BLaER1 (cell line): ENCODE measurements around the gene CBX8.

Experiments used
- H3K27ac ChIP-seq: shearing (Covaris generic); formaldehyde crosslinking; 2 replicates; pipeline ENCODE4 v1.8.1; 2022
- H3K27me3 ChIP-seq: shearing (Covaris generic); formaldehyde crosslinking; 2 replicates; pipeline ENCODE4 v1.8.1; 2022
- H3K36me3 ChIP-seq: shearing (Covaris generic); formaldehyde crosslinking; 2 replicates; pipeline ENCODE4 v1.8.1; 2022
- H3K4me1 ChIP-seq: shearing (Covaris generic); formaldehyde crosslinking; 2 replicates; pipeline ENCODE4 v1.8.1; 2022
- H3K4me2 ChIP-seq: shearing (Covaris generic); formaldehyde crosslinking; 2 replicates; pipeline ENCODE4 v1.8.1; 2022
- H3K4me3 ChIP-seq: shearing (Covaris generic); formaldehyde crosslinking; 2 replicates; pipeline ENCODE4 v1.8.1; 2022
- H3K9ac ChIP-seq: shearing (Covaris generic); formaldehyde crosslinking; 2 replicates; pipeline ENCODE4 v1.8.1; 2022
- H3K9me3 ChIP-seq: shearing (Covaris generic); formaldehyde crosslinking; 2 replicates; pipeline ENCODE4 v1.8.1; 2022
- H4K20me1 ChIP-seq: shearing (Covaris generic); formaldehyde crosslinking; 2 replicates; pipeline ENCODE4 v1.8.1; 2022
- Cebpa-rat ChIP-seq: shearing (Covaris generic); IDR thresholded peaks from 2 replicates; pipeline ENCODE4 v1.8.1; 2022

Gene CBX8

DNA sequence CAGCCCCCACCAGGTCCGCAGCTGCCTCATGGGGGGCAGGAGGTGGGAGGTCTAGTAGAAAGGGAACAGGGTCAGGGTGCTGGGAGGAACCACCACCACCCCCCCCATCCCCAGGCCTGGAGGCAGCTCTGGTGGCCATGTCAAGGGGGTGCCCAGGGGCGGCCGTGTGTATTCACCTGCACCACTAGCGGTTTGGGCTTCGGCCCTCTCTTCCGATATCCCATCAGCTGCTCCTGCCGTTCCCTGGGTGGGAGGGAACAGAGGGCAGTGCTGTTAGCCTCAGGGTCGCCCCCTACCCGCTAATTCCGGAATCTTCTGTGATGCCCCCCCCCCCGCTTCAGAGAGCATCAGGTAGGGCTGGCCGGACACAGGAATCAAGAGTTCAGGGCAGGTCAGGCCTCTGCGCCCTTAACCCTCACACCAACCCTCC lies 38.6 kb upstream of the CBX8 start:
- H3K36me3 ChIP-seq = peaks cover 27% of the 10 kb centered on the region
- H3K4me3 ChIP-seq = no peak overlapping the region; the same call in 1 of the 2 replicates
- H3K9ac ChIP-seq = 0 out of 2 replicates have a peak overlapping the region, but pooled peaks have one; percentile 88
- H3K9me3 ChIP-seq = no peaks in the 10 kb centered on the region
- peak overlapping the region; percentile 92 for H3K27ac ChIP-seq
- peak overlapping the region; percentile 100 for H3K4me2 ChIP-seq
- H3K27me3 ChIP-seq = peaks cover 10% of the 10 kb centered on the region
- TF ChIP-seq Cebpa-rat = no peak
- H3K4me1 ChIP-seq = peaks cover 70% of the 10 kb centered on the region
- H4K20me1 ChIP-seq = peaks cover 87% of the 10 kb centered on the region

DNA sequence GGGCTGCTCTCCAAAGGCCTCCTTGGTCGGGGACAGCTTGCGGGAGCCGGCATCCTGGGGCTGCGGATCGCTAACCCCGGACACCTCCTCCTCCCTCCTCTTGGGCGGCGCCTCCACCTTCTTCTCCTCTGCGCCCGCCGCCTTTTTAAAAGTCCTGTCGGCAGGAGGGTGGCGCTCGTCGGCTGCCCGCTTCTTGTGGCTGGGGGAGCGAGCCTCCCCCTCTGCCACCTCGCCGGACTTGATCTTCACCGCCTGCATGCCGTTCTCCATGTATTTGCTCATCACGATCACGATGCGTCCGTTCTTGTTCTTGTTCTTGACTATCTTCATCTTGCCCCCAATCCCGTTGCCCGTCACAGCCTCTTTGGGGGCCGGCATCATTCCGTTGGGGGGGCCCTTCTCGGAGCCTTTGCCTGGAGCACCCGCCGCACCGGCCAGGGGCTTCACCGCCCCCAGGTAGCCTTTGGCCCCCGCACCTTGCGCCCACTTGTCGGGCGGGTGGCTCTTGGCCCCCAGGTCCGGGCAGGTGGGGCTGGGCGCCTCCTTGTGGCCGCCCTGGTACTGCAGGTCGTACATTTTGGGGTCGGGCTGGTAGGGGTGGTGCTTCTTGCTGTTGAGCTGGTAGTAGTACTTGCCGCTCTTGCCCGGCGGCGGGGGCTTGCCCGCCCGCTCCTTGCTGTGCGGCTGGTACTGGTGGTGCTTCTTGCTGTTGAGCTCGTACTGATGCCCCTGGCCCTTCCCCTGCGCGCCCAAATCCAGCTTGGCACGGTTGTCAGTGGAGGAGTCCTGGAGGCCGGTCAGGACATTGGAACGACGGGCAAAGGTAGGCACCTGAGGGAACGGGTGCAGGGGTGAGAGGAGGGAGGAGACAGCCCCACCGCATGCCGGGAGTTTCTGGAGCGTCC lies 37.9 kb upstream of the CBX8 start:
- H3K36me3 ChIP-seq = peaks cover 27% of the 10 kb centered on the region
- H3K27me3 ChIP-seq = peaks cover 3% of the 10 kb centered on the region
- no peaks in the 10 kb centered on the region for H3K9me3 ChIP-seq
- H3K4me3 ChIP-seq = no peak overlapping the region
- H3K27ac ChIP-seq = 0 out of 2 replicates have a peak overlapping the region, but pooled peaks have one; percentile 92
- H3K4me2 ChIP-seq = peak overlapping the region; percentile 100
- no peak overlapping the region for H3K9ac ChIP-seq
- TF ChIP-seq Cebpa-rat = no peak
- peaks cover 87% of the 10 kb centered on the region for H4K20me1 ChIP-seq
- H3K4me1 ChIP-seq = peaks cover 70% of the 10 kb centered on the region

DNA sequence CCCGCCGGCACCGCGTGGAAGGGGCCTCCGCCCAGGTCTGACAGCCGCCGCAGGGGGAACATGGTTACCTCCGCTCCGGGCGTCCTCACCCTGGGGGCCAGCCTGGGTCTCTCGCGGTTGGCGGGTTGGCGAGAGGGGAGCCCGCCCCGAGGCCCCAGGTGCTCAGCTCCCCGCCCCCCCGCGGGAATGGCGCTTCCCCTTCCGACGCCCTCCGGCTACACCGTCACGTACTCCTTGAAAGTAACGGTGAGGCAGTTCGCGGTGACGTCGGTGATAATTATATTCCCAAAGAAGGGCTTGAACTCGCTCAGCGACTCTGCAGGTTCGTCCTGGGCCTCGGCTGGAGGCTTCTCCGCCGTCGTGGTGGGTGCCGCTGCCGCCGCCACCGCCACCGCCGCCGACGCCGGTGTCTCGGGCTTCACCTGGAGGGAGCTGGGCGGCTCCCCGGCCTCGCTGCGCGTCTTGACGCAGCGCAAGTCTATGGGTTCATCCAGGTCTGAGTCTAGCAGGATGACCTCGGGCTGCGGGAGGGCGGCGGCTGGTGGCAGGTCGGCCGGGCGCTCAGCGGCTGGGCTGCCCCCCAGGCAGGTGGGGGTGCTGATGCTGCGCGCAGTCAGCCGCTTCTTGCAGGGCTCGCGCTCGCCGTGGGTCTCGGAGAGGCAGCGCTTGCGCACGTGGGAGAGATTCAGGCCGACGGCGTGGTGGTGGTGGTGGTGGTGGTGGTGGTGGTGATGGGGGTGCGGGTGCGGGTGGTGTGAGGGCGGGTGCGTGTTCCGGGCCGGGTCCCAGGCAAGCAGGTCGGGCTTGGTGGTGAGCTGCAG lies 37.1 kb upstream of the CBX8 start:
- no peaks in the 10 kb centered on the region for H3K9me3 ChIP-seq
- peaks cover 93% of the 10 kb centered on the region for H4K20me1 ChIP-seq
- peaks cover 27% of the 10 kb centered on the region for H3K36me3 ChIP-seq
- H3K4me2 ChIP-seq = peak overlapping the region; percentile 100
- peaks cover 77% of the 10 kb centered on the region for H3K4me1 ChIP-seq
- H3K27me3 ChIP-seq = no peaks in the 10 kb centered on the region
- no peak for TF ChIP-seq Cebpa-rat
- no peak overlapping the region for H3K27ac ChIP-seq
- no peak overlapping the region for H3K4me3 ChIP-seq
- no peak overlapping the region for H3K9ac ChIP-seq

DNA sequence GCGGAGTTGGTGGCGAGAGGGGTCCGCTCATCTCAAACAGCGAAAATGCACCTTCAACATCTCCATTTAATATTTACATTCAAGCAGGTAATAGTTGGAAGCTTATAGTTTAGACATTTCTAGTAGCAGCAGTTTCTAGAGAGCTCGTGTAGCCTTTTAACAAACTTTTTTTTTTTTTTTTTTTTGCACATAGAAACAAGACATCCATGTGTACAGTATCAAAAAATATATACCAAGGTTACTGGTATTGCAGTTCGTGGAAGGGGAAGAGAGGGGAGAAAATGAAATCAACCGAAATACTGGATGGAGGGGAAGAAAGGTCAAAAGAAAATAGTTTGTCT lies 36.2 kb upstream of the CBX8 start:
- H3K36me3 ChIP-seq = peaks cover 27% of the 10 kb centered on the region
- H3K9ac ChIP-seq = no peak overlapping the region
- H3K4me3 ChIP-seq = no peak overlapping the region
- no peak overlapping the region for H3K27ac ChIP-seq
- H4K20me1 ChIP-seq = peaks cover 93% of the 10 kb centered on the region
- no peaks in the 10 kb centered on the region for H3K27me3 ChIP-seq
- H3K4me1 ChIP-seq = peaks cover 86% of the 10 kb centered on the region
- TF ChIP-seq Cebpa-rat = no peak
- H3K9me3 ChIP-seq = no peaks in the 10 kb centered on the region
- H3K4me2 ChIP-seq = peak overlapping the region; percentile 94

DNA sequence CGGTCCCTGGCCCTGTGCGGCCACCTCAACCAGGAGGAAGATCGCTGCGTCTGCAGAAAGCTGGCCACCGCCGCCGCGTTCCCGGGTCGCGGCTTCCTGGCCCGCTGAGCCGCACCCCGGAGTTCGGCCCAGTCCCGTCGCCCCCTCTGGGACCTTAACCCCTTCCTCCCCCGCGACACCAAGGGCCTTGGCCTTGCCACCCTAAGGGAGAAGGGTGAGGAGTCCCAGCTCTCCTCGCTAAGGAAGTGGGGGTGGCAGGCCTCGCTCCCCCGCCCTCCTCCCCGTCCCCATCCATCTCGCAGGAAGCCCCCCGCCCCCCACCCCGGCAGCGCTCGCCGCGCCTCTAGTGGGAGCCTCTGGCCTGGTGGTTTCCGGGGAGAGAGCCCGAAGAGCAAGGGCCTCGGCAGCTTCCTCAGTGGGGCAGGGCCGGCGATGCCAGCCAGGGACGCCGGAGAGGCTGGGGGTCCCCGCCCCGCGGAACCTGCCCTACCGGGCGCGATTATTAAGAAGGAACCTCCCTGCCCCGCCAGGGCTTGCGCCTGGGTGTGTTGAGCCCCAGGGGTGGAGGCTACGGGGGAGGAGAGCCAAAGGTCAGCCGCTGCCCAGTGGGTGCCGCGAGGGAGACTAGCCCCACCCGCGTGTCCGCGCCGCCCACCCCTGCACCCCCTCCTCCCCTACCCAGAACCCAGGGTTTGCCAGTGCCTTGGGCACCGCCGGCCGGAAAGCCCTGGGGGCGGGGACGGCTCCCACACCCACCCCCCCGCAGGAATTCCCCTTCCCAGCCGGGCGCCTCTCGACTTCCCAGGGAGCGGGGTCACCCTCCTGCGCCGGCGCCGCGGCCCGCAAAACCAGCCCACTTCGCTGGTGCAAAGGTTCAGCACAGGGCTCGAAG lies 35.6 kb upstream of the CBX8 start:
- peaks cover 87% of the 10 kb centered on the region for H4K20me1 ChIP-seq
- peak overlapping the region; percentile 54 for H3K4me3 ChIP-seq
- H3K4me1 ChIP-seq = peaks cover 87% of the 10 kb centered on the region
- H3K36me3 ChIP-seq = peaks cover 27% of the 10 kb centered on the region
- H3K4me2 ChIP-seq = peak overlapping the region; percentile 94
- H3K27me3 ChIP-seq = no peaks in the 10 kb centered on the region
- no peak for TF ChIP-seq Cebpa-rat
- no peaks in the 10 kb centered on the region for H3K9me3 ChIP-seq
- H3K27ac ChIP-seq = peak overlapping the region; percentile 80
- H3K9ac ChIP-seq = peak overlapping the region; percentile 73

DNA sequence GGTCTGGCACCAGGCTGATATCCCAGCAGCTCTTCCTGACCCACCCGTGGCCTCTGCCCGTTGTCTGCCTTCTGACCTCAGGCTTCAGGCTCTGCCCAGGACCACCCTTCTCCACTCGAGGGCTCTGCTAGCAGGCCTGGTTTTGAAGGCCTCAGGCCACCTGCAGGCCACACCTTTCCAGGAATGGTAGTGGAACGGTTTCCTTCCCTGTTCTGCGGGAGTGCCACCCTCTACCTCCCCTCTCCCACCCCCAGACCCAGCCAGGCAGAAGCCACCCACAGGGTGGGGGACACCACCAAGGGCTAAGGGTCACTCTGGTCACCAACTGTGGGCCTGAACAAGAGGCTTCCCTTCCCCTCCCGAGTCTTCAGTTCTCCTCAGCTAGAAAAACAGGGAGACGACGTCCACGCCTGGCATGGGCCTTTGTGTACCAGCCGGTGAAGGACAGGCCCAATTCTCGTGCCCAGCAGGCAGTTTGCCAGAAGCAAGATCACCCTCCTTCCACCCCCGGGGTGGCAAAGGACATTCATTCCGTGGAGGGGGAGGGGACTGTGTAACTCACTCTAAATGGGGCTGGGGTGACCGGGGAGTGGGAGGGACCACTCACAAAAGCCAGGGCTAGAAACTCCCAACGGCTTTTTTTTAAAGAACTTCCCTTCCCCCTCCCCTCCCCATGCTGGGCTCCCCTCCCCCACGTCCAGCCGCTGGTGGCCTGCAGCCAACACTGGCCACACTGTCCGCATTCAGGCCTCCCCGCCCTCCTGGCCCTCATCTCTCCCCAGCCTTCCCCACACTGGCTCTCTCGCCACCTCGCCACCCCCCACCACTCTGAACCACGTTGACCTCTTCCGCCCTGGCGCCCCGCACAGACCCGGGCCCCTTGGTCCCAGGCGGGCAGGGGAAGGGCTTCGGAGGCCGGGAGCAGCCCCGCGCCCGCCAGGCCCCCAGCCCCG lies 34.7 kb upstream of the CBX8 start:
- Histone ChIP-seq H3K27me3 (no peaks in the 10 kb centered on the region), H3K27ac (peak overlapping the region; percentile 80), H3K9ac (peak overlapping the region; percentile 73), H3K9me3 (no peaks in the 10 kb centered on the region), H4K20me1 (peaks cover 78% of the 10 kb centered on the region), H3K36me3 (peaks cover 27% of the 10 kb centered on the region), H3K4me1 (peaks cover 93% of the 10 kb centered on the region), H3K4me2 (peak overlapping the region; percentile 94), H3K4me3 (peak overlapping the region; percentile 54)
- TF ChIP-seq Cebpa-rat = no peak

DNA sequence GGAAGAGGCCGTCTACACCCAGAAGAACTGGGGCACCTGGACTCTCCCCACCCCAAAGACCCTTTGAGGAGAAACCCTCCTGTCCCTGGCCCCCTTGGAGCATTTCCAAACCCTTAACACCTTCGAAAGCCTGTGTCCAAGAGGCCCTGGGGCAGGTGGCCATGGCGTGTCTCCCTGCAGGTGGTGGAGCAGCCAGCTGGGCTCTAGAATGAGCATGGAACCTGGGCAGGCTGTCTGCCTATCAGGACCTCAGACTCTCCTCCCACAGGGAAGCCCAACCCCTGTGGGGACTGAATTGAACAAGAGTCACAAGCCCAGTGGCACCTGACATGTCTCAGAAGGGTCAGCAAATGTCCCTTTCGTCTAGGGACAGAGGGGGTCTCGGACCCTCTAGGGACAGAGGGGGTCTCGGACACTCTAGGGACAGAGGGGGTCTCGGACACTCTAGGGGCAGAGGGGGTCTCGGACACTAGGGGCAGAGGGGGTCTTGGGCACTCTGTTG lies 33.9 kb upstream of the CBX8 start:
- Histone ChIP-seq H3K9ac (no peak overlapping the region), H3K27ac (no peak overlapping the region), H4K20me1 (peaks cover 70% of the 10 kb centered on the region), H3K27me3 (no peaks in the 10 kb centered on the region), H3K4me2 (peak overlapping the region; percentile 94), H3K4me1 (peaks cover 93% of the 10 kb centered on the region), H3K36me3 (peaks cover 25% of the 10 kb centered on the region), H3K4me3 (no peak overlapping the region), H3K9me3 (no peaks in the 10 kb centered on the region)
- TF ChIP-seq Cebpa-rat = no peak

DNA sequence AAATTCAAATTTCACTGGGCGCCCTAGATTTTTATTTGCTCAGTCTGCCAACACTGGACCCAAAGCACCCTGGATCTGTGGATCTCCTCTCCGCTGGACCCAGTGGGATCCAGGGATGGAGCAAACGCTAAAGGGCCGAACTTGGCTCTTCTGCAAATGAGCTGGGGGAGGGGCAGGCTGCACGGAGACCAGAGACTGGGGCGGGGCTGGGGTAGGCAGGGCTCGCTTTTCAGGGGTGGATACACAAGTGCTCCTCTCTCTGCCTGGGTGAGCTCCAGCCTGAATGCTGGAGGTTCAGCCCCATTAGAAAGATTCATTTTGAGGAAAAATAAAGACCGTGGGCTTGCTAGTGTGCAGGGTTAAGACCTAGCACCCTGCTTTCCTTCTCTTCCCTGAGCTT lies 33.4 kb upstream of the CBX8 start:
- H3K4me1 ChIP-seq = peaks cover 88% of the 10 kb centered on the region
- H3K9me3 ChIP-seq = no peaks in the 10 kb centered on the region
- H3K4me3 ChIP-seq = no peak overlapping the region
- H3K4me2 ChIP-seq = peak overlapping the region; percentile 94
- H4K20me1 ChIP-seq = peaks cover 65% of the 10 kb centered on the region
- H3K36me3 ChIP-seq = peaks cover 19% of the 10 kb centered on the region
- no peaks in the 10 kb centered on the region for H3K27me3 ChIP-seq
- H3K9ac ChIP-seq = no peak overlapping the region
- no peak overlapping the region for H3K27ac ChIP-seq
- TF ChIP-seq Cebpa-rat = no peak
